GM18508 (cell line): Measurements from ENCODE around the gene NPR1.
"Not testable (repeated sequence)": the region's sequence is repeated elsewhere in the genome, so short reads cannot be mapped to it uniquely, and the experiment has no call there.

ENCODE experiments used
- ATAC-seq: cut with Tn5 transposase; IDR thresholded peaks from one replicate; pipeline ENCODE4 v1.9.1; 2021; ENCODE audit warnings: moderate number of reproducible peaks; ENCODE audit not compliant: insufficient read depth, unreplicated experiment

NPR1 gene

DNA sequence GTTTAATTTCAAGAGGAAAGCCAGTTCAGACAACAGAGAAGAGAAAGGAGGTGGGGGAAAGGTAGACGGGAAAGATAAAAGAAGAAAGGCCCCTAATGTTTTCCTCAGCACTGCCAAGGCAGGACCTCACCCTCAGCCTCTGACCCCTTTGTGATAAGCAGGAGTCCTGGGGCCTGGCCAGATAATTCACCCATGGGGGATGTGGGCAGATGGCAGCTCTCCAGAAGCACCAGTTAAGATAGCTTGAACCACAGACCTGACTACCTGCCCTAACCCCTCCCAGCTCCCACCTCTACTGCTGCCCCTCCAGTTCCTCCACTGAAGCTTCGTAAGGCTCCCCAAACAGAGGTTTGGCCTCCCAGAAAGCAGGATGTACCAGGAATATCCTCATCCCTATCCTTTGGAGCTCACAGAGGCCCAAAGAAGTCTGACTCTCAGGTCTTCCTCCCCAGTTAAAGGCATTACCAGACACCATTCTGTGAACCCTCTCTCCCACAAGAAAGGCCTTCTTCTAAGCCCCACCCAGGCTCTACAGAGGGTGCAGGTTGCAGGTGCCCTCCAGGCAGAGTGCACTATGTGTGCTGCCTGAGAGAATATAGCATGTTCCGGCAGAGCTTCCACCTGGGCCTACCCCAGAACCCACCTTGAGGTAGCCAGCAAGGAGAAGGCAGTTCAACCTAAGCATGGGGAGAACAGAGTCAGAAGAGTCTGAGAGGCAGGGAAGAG, 29.2 kb upstream of the NPR1 start:
- ATAC-seq: no peak

DNA sequence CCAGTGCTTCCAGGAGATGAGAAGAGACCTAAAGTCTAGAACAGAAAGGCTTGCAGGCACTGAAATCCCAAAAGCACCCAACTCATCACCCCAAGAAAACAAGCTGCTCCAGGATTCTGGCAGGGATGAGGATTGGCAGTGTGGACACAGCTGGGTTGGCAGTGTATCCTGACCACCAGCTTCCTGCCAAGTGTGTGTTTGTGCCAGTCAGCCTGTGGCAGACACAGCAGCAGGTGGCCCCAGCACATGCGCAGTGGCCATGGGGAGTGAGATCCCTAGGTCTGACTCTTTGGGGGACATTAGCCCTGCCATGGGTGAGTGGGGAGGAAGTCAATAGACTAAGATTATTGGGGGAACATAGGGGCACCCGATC, 28.6 kb upstream of the NPR1 start:
- ATAC-seq: no peak

DNA sequence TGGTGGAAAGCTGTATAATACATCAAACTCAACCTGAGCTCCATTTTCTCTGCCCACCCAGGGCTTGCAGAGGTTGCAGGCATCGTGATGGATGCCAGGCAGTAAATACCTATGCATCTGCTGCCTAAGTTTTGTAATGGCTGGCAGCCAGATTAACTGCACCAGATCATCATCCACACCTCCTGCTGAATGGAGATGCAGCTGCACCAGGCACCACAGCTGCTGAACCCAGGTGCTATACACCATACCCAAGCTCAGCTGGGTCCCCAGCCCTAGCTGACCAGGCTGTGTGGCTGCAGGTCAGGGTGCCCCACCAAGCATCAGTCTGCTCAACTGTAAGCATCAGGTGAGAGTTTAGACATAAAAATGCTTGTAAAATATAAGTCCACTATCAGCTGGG, 26.7 kb upstream of the NPR1 start:
- ATAC-seq: no peak

DNA sequence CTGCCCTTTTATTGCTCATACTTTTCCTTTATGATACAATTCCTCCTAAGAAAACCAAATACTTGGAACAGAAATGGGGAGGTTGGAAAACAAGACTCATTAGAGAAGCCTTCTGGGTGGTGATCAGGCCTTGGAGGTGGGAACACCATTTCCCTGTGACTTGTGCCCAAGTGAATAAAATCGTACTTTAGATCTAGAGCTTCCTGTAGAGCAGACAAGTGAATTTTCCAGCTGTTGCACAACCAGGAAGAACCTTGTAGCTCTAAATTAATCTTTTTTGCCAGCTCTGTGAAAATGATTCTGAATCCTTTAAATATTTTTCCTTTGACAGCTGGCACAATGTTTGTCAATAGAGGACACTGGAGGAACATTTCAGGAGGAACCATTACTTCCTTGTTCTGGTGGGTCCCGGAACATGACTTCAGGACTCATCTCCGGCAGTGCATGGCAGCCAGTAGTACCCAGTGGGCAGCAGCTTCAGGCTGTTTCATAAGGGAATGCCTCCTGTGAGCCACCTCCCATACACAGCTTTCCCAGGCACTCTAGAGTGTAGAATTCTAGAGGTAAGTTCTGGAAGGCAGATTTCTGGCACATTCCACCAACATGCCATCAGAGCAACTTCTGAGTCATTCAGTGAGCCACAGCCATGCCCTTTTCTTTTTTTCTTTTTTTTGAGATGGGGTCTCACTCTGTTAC, 25.5 kb upstream of the NPR1 start:
- ATAC-seq: no peak

DNA sequence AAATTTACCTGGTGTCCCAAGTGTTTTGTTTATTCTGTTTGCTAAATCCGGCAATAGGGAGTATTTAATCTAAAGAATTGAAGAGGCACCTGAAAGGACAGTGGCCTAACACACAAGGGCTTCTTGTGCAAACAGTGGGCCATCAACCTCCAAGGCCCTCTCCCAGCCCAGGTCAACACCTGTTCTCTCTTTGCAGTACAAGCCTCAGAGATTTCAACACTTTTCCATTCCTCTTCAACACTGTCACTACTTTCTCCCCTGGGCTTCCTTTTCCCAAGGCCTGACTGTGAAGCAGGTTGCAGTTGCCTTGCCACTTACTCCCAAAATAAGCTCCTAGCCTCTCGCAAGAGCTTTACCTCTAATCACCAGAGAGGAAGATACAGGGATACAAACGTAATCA, 23.2 kb upstream of the NPR1 start:
- ATAC-seq: no peak

DNA sequence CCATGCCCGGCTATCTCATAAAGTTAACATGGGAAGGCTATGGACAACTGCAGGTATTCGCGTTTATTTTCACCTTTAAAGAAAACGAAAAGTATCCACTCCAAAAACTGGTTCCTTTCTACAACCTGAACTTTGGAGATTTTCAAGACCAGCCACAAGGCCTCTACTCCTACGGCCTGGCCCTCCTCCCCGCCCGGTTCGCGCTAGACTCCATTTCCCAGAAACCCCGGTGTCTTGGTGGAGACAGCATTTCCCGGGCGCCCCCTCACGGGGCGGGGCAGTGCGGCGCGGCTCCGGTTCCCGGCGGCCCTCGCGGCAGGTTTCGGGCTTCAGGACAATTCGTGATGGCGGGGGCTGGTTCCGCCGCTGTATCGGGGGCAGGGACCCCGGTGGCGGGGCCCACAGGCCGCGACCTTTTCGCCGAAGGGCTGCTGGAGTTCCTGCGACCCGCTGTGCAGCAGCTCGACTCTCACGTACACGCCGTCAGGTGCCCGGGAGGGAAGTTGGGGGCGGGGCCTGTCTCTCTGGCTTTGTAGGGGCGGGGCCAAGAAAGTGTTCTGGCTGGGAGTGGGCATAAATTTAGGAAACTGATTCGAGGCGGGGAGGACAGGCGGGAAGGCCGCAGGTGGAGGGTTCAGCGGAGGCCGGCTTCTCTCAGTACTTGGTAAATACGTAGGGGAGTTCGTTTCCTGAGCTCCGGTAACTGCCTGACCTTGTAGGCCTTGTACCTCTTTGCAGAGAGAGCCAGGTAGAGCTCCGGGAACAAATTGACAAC, 19.9 kb upstream of the NPR1 start, which contains the start of gene SNAPIN:
SNAPIN (plus strand) TSS at position 304 of the 775 bp plus-strand sequence; CDS start at position 345, 41 bp downstream.
- ATAC-seq: peak; percentile 71

DNA sequence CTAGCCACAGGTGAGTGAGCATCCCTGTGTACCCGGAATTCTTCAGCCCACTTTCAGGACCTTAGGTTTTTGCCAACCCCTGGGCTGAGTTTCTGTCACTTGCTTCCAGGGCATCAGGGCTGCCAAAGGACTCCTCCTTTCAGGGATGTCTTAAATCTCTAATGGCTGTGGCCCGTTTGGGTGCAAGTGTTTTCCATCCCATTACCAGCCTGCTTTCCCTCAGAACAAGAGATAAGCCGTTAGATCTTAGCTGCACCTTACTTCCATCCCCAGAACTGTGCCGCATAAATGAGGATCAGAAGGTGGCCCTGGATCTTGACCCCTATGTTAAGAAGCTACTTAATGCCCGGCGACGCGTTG, 19.3 kb upstream of the NPR1 start:
- no peak for ATAC-seq

DNA sequence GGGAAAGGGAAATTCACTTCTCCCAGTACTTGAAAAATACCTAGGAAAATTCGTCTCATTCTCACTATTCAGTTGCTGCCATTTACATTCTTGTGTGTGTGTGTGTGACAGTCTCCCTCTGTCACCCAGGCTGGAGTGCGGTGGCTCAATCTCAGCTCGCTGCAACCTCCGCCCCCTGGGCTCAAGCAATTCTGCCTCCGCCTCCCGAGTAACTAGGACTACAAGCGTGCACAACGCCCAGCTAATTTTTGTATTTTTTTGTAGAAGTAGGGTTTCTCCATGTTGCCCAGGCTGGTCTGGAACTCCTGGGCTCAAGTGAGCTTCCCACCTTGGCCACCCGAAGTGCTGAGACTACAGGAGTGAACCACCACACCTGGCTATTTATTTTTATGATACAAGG, 18.8 kb upstream of the NPR1 start:
- ATAC-seq: no peak

DNA sequence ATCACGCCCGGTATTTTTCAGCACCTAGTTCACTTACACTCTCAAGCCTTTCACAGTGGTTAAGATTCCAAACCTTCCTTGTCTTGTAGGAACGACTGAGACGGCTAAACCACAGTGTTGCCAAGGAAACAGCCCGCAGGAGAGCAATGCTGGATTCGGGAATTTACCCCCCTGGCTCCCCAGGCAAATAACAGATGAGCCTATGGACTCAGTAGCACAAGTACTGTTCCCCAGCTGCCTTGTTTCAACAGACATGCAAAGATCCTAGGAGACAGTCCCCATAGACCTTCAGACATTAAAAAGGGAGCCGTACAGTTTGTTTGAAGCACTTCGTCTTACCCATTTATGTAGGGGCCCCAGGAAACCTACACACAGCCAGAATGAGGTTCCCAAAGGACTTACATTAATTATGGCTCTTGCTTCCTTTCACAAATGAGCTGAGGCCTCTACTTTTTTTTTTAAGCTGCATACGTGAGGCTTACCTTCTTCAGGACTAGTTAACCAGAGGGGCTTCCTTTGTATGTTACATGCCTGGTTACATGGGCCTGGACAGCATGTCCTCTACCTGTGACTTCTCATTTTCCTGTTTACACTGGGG, 17.3 kb upstream of the NPR1 start:
- no peak for ATAC-seq

DNA sequence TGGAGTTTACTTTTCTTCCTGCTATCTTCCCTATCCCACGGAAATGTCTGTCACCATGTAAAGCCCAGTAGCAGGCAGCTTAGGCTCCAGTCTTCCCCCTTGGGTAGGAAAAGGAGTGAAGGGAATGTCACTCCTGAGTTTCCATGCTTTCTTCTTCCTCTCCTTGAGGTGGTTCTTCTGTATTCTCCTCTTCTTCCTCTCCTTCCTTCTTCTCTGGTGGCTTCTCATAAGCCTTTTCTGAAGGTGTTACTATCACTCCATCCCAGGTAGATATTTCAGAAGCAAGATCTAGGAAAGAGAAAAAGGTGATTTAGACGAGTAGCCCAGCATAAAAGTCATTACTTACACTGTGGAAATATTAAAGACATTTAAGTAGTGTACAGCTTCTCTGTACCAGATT, 16.2 kb upstream of the NPR1 start:
- no peak for ATAC-seq

DNA sequence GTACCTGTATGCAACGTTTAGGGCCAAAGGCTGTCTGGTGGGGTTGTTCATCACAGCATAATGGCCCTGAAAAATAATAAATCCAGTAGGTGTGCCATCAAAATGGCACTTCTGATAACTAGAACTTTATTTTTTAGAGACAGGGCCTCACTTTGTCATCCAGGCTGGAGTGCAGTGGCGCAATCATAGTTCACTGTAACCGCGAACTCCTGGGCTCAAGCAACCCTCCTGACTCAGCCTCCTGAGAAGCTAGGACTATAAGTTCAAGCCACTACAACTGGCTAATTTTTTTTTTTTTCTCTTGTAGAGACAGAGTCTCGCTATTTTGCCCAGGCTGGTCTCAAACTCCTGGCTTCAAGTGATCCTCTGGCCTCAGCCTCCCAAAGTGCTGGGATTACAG, 15.3 kb upstream of the NPR1 start:
- no peak for ATAC-seq

DNA sequence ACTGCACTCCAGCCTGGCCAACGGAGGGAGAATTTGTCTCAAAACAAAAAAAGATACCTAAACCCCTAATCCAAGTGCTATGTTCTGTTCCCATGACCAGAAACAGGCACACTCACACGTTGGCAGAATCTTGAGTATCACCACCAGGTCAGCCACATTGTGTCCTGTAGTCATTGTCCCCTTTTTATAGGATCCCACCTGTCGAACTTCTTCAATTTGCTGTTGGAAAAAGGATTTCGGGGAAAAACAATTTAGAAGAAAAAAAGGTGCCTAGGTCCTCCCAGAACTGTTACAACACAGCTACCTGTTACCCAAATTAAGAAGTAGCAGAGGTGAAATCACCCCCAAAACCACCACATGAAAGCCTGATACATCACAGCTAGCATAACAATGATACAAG, 11.0 kb upstream of the NPR1 start:
- ATAC-seq: no peak

DNA sequence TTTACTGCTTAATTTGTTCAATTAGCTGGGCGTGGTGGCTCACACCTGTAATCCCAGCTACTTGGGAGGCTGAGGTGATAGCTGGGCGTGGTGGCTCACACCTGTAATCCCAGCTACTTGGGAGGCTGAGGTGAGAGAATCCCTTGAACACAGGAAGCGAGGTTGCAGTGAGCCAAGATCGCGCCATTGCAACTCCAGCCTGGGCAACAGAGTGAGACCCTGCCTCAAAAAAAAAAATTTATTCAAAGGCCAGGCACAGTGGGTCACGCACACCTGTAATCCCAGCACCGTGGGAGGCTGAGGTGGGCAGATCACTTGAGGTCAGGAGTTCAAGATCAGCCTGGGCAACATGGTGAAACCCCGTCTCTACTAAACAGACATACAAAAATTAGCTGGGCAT, 9.8 kb upstream of the NPR1 start:
- ATAC-seq: not testable (repeated sequence)

DNA sequence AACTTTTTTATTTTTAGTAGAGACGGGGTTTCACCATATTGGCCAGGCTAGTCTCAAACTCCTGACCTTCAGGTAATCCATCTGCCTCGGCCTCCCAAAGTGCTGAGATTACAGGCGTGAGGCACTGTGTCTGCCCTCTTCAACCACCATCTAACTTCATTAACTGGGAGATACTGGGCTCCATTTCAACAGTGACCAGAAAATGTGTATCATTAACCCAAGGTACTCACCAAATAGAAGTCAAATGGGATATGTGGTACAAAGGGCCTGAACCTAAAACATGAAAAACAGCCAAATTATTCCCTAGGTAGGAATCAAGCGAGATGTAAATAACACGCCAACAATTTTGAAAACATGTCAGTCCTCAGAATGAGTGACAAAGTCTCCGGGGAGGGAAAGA, 8.9 kb upstream of the NPR1 start:
- no peak for ATAC-seq

DNA sequence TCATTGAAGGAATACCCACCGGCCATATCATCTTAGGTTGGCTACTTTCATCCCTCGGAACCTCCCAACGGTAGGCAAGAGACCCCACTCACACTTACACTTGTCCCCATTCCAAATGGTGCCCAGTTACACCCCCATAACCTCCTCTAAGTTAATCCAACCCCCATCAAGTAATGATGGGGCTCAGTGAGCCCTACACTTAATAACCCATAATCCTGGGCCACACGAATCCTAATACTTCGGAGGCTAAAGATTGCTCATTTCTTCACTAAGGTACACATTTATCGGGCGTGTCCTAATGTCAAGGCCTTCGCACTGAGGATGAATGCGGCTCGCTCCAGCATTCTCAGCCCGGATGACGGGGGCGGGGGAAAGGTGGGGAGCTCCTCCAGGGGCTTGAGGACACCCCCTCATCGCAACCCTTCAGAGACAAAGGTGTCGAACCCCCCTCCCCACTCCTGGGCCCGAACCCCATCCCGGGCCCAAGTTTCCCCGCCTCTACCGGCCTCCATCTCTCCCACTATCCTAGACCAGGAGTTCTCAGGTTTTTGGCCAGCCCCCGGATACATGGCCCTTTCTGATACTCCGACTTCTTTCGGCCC, 8.1 kb upstream of the NPR1 start:
- ATAC-seq: no peak

DNA sequence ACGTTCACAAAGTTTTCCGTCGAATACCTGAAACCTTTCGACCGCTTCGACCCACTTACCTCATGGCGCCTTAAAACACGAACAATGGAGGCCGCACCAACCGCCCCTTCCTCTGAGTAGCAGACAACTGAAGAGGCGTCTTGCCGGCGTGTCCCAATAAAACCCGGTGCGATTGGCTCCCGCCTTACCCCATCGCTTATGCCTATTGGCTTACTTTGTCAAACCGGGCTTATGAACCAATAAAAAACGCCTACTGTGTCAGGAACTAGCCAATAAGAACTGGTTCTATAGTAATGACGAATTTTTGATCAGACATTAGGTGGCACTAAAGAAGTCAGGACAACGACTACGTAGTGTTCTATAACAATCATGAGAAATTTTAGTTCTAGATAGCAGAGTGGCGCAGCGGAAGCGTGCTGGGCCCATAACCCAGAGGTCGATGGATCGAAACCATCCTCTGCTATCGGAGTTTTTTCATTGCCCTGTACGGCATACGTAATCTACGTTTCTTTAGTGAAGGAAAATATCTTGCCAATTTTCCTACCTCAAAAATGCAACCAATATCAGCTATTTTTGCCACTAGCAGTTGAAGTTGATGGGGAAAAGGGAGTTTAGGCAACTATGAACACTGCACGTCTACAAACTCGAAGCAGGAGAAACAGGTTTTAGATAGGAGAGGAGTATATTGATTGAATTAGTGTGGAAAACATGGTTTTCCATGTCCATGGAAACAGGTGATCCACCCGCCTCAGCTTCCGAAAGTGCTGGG, 7.4 kb upstream of the NPR1 start, which contains the start of gene ILF2:
ILF2 (minus strand) TSS at position 135 of the 769 bp plus-strand sequence; CDS start at position 64, 71 bp downstream.
- peak; percentile 82 for ATAC-seq

DNA sequence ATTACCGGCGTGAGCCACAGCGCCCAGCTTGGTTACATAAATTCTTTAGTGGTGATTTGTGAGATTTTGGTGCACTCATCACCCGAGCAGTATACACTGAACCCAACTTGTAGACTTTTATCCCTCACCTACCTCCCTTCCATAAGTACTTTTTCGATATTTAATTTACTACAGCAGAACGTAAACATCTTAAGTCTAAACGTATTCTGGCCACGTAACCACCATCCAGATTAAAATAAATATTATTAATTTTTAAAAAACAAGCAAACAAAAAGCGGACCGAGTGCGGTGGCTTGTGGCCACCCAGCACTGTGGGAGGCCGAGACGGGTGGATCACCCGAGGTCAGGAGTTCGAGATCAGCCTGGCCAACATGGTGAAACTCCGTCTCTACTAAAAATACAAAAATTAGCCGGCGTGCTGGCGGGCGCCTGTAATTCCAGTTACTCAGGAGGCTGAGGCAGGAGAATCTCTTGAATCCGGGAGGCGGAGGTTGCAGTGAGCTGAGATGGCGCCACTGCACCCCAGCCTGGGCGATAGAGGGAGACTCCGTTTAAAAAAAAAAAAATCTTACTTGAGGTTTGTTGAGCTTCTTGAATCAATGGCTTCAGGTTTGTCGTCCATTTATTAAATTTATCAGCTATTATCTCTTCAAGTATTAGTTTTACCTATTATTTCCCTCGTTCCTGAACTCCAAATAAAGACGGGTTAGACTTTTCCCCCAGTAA, 6.7 kb upstream of the NPR1 start:
- ATAC-seq: not testable (repeated sequence)

DNA sequence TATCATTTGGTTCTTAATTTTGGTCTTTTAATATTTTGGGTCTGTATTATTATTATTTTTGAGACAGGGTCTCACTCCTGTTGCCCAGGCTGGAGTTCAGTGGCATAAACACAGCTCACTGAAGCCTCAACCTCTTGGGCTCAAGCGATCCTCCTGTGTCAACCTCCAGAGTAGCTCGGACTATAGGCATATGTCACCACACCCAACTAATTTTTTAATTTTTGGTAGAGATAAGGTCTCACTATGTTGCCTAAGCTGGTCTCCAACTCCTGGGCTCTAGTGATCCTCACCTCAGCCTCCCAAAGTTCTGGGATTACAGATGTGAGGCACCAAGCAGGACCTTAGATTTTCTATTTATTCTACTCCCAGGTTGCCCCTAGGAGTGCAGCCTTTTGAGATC, 5.0 kb upstream of the NPR1 start:
- no peak for ATAC-seq
